Panc1 (cell line): ENCODE measurements around the gene FCER1A.

Source experiments
- POLR2AphosphoS5 ChIP-seq: IDR thresholded peaks from 2 replicates; pipeline ENCODE4 v1.6.1; 2012; ENCODE audit warnings: mild to moderate bottlenecking, low read depth, low read length, moderate library complexity
- TCF7L2 ChIP-seq: IDR thresholded peaks from 2 replicates; pipeline ENCODE4 v1.6.1; 2011; ENCODE audit warnings: mild to moderate bottlenecking, low read depth, low read length, inconsistent platforms
- TF ChIP-seq, protein P1 (sequence below): fragments of 450-650 bp; IDR thresholded peaks from 2 replicates; pipeline ENCODE4 v1.5.1; 2017; ENCODE audit warnings: mild to moderate bottlenecking
- TF ChIP-seq, protein P2 (sequence below), 2 experiments: IDR thresholded peaks; 2 replicates each; pipeline ENCODE4 v1.6.1; 2011 to 2012; ENCODE audit warnings: low read depth in 2 of 2, control low read depth in 1 of 2, low read length in 1 of 2, mild to moderate bottlenecking in 1 of 2, moderate library complexity in 1 of 2; ENCODE audit not compliant: insufficient read depth in 1 of 2

DNA sequence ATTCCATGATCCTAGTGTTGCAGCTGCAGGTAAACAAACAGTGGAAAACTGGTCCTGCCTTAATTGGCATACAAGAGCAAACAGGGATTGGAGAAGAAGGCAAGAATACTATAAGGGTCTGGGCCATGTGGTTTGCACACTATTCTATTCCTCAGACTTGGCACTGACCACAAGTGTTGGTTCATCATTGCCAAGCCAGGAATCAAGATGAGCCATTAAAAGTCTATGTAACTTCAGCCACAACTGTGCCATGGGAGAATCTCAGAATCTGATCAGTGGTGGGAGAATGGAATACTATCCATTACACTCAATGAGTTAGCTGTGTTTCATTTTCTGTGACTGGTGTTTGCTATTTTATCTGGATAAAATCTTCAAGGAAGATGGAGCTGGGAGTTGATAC is 26.2 kb upstream of the FCER1A start:
- TF ChIP-seq, protein P1, sequence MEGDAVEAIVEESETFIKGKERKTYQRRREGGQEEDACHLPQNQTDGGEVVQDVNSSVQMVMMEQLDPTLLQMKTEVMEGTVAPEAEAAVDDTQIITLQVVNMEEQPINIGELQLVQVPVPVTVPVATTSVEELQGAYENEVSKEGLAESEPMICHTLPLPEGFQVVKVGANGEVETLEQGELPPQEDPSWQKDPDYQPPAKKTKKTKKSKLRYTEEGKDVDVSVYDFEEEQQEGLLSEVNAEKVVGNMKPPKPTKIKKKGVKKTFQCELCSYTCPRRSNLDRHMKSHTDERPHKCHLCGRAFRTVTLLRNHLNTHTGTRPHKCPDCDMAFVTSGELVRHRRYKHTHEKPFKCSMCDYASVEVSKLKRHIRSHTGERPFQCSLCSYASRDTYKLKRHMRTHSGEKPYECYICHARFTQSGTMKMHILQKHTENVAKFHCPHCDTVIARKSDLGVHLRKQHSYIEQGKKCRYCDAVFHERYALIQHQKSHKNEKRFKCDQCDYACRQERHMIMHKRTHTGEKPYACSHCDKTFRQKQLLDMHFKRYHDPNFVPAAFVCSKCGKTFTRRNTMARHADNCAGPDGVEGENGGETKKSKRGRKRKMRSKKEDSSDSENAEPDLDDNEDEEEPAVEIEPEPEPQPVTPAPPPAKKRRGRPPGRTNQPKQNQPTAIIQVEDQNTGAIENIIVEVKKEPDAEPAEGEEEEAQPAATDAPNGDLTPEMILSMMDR = no peak
- TF ChIP-seq TCF7L2 (no peak), POLR2AphosphoS5 (no peak)
- TF ChIP-seq, protein P2, sequence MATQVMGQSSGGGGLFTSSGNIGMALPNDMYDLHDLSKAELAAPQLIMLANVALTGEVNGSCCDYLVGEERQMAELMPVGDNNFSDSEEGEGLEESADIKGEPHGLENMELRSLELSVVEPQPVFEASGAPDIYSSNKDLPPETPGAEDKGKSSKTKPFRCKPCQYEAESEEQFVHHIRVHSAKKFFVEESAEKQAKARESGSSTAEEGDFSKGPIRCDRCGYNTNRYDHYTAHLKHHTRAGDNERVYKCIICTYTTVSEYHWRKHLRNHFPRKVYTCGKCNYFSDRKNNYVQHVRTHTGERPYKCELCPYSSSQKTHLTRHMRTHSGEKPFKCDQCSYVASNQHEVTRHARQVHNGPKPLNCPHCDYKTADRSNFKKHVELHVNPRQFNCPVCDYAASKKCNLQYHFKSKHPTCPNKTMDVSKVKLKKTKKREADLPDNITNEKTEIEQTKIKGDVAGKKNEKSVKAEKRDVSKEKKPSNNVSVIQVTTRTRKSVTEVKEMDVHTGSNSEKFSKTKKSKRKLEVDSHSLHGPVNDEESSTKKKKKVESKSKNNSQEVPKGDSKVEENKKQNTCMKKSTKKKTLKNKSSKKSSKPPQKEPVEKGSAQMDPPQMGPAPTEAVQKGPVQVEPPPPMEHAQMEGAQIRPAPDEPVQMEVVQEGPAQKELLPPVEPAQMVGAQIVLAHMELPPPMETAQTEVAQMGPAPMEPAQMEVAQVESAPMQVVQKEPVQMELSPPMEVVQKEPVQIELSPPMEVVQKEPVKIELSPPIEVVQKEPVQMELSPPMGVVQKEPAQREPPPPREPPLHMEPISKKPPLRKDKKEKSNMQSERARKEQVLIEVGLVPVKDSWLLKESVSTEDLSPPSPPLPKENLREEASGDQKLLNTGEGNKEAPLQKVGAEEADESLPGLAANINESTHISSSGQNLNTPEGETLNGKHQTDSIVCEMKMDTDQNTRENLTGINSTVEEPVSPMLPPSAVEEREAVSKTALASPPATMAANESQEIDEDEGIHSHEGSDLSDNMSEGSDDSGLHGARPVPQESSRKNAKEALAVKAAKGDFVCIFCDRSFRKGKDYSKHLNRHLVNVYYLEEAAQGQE (IDR thresholded peaks at IDR 0.05; ENCODE audit: insufficient read depth in 1 of 2, low read depth in 2 of 2, low read length in 1 of 2) = no peak
